D721Med (cell line): ENCODE data around the gene PLVAP.

ENCODE experiments used
- DNase-seq: peaks from one replicate; pipeline ENCODE4 v3.0.0; 2011; ENCODE audit warnings: low spot score; ENCODE audit not compliant: insufficient read length
- FAIRE-seq: peaks from 2 replicates; lab custom pipeline; 2011; peaks lifted over from hg19 to GRCh38; lab: Jason Lieb, UNC
- CTCF ChIP-seq: IDR thresholded peaks from 2 replicates; pipeline ENCODE4 v1.5.1; 2012; ENCODE audit warnings: mild to moderate bottlenecking, control low read depth; ENCODE audit not compliant: insufficient read depth; ENCODE audit errors: missing control alignments

PLVAP gene

GRCh38 chr19:17406046-17406886, 29.1 kb upstream of the PLVAP start:
- FAIRE-seq: no peak
- no peak for DNase-seq
- TF ChIP-seq CTCF: no peak

GRCh38 chr19:17405250-17406045, 28.3 kb upstream of the PLVAP start, which contains the start of gene BST2:
BST2 (minus strand) TSS chr19:17405630; CDS start chr19:17405575, 55 bp downstream.
- no peak for TF ChIP-seq CTCF
- FAIRE-seq (no peak), DNase-seq (no peak)

GRCh38 chr19:17404621-17405249, 27.6 kb upstream of the PLVAP start:
- TF ChIP-seq CTCF: no peak
- no peak for DNase-seq
- no peak for FAIRE-seq

GRCh38 chr19:17404015-17404414, 26.9 kb upstream of the PLVAP start:
- FAIRE-seq (no peak), DNase-seq (no peak)
- no peak for TF ChIP-seq CTCF

GRCh38 chr19:17402982-17403855, 26.1 kb upstream of the PLVAP start:
- no peak for TF ChIP-seq CTCF
- DNase-seq: no peak
- FAIRE-seq: no peak

GRCh38 chr19:17401628-17402027, 24.5 kb upstream of the PLVAP start:
- no peak for TF ChIP-seq CTCF
- no peak for FAIRE-seq
- no peak for DNase-seq
